NCI-H1436 treated with DMSO at 0.1 percent for 48 hours (cell line): ENCODE measurements around the gene TESK2.
A peak's percentile ranks its signal among the peaks of the same experiment; 100 is the strongest.
"Not testable (repeated sequence)": the region's sequence is repeated elsewhere in the genome, so short reads cannot be mapped to it uniquely, and the experiment has no call there.

Experiments
- DNase-seq: peaks from one replicate; lab custom pipeline; 2025; lab: John Stamatoyannopoulos, UW

TESK2 gene, protein sequence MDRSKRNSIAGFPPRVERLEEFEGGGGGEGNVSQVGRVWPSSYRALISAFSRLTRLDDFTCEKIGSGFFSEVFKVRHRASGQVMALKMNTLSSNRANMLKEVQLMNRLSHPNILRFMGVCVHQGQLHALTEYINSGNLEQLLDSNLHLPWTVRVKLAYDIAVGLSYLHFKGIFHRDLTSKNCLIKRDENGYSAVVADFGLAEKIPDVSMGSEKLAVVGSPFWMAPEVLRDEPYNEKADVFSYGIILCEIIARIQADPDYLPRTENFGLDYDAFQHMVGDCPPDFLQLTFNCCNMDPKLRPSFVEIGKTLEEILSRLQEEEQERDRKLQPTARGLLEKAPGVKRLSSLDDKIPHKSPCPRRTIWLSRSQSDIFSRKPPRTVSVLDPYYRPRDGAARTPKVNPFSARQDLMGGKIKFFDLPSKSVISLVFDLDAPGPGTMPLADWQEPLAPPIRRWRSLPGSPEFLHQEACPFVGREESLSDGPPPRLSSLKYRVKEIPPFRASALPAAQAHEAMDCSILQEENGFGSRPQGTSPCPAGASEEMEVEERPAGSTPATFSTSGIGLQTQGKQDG

DNA sequence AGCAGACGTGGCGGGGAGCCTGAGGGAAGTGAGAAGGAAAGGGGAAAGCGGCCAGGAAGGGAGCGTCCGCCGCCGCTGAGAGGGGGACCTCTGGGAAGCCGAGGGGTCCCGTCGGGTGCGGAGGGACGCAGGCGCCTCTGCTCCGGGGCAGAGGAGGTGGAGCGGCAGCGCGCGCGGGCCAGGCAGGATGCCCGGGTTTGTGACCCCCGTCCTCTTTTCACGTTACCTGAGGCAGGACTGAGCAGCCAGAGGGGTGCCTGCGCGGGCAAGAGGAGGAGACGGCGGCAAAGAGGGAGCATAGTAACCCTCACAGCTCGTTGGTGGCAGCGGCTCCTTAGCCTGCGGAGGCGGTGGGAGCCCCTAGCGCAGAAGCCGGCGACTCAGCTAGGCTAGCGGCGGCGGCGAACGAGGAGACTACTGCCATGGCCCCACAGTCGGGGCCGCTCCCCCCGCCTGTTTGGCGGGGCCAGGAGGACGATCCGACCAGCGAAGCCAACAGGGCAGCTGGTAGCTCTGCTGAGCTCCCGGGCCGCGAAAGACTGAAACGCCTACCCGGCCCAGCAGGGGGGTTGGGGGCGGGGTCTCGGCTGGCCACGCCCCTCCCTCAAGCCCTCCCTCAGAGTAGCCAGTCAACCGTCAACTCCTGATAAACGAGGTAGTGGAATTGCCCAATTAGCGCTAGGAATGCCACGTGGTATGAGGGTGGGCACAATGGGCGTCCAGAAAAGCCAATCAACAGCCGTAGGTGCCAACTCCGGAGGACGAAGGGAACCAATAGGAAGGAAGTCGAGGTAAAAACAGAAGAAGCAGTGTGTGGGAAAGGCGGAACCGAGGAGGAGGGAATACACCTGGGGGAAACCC lies at the start of gene TESK2:
TSS of gene TESK2 (minus strand) at position 538 of the 861 bp plus-strand sequence. CDS start 33,378 bp downstream, outside the sequence.
- DNase-seq: peak; percentile 99

DNA sequence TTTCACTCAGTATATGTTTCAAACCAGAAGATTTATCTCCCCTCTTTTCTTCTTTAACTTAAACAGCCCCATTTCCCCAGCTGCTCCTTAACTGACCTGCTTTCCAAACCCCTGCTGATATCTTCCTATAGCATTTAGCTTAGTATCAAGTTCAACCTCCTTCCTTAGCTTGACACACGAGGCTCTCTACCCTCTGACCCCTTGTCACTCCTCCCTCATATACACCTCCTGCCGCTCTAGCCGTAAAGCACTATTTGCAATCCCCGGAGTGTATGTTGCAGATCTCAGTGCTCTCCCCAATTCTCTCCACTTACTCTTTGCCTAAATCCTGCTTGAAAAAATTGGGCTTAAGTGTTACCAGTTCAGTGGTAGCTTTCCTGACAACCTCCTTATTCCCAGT lies 45.9 kb upstream of the TESK2 start:
- no peak for DNase-seq

DNA sequence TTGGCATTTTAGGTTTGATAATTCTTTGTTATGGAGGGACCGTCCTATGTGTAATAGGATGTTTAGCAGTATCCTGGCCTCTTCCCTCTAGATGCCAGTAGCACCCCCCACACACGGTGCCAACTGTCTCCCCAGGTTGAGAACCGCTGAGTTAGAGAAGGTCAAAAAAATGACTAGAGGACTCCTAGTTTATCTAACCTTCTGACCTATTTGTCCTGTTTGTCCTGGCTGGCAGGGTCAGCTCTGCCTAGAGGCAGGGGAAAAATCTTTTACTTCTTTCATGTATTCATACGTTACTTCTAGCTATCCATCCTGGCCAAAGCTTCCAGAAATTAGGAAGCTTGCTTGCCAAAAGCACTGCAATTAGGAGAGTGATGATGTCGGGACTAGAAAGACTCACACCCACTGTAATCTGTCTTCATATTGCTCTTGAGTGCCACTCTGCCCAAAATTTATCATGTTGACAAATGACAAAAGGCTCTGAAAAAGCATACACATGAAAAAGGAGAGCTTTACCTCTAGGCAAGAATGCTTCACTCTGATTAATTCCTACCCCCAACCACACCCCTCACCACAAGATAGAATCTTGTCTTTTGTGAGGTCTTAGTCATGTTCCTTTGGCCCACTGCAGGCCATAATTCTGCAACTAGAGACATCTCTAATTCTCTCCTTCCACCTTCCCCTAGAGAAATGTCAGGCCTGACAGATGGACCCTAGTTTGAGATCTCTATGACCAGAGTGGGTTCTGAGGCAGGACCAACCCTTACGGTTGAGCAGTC lies 45.2 kb upstream of the TESK2 start:
- DNase-seq: no peak

DNA sequence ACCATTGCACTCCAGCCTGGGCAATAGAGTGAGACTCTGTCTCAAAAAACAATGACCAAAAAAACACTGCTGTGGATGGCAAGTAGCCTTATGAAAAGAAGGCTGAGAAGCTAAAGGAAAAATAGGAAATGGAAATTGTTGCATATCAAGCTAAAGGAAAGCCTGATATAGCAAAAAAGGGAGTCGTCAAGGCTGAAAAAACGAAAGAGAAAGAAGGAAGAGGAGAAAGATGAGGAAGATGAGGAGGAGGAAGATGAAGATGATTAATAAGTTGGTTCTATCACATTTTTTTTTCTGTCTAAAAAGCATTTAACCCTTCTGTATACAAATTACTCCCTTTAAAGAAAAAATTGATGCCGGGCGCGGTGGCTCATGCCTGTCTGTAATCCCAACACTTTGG lies 40.9 kb upstream of the TESK2 start:
- DNase-seq: no peak

DNA sequence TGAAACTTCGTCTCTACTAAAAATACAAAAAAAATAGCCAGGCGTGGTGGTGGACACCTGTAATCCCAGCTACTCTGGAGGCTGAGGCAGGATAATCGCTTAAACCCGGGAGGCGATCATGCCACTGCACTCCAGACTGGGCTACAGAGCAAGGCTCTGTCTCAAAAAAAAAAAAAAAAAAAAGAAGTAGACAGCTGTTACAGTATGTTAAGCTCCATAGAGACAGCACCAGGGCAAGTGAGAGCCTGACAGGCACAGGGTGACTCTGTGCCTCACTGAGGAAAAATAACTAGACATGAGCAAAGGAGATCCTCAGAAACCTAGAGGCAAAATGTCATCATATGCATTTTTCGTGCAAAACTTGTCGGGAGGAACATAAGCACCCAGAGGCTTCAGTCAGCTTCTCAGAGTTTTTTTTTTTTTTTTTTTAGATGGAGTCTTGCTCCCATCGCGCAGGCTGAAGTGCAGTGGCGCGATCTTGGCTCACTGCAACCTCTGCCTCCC lies 39.7 kb upstream of the TESK2 start:
- DNase-seq: no peak

DNA sequence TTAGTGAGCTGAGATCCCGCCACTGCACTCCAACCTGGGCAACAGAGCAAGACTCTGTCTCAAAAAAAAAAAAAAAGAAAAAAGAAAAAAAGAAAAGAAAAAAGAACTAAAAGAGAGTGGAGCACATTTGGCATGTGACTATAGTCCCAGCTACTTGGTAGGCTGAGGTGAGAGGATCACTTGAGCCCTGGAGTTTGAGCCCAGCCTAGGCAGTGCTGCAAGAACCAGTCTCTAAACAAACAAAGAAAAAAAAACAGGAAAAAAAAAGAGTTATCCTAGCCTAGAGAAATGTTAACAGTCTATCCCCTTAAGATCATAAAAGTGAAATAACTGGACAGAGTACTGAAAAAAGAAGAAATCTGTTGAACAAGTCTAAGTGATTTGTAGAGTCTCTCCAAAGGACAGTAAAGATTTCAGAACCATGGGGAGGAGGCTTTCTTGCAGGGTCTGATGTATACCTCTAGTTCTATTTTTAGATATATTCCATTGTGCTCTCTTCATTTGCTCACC lies 35.2 kb upstream of the TESK2 start:
- no peak for DNase-seq

DNA sequence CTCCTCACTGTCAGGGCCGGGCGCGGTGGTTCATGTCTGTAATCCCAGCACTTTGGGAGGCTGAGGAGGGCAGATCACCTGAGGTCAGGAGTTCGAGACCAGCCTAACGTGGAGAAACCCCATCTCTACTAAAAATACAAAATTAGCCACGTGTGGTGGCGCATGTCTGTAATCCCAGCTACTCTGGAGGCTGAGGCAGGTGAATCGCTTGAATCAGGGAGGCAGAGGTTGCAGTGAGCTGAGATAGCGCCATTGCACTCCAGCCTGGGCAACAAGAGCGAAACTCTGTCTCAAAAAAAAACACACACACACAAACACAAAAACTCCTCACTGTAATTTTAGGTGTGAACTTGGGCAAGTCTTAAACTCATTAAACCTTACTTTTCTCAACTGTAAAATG lies 33.0 kb upstream of the TESK2 start:
- DNase-seq: not testable (repeated sequence)

DNA sequence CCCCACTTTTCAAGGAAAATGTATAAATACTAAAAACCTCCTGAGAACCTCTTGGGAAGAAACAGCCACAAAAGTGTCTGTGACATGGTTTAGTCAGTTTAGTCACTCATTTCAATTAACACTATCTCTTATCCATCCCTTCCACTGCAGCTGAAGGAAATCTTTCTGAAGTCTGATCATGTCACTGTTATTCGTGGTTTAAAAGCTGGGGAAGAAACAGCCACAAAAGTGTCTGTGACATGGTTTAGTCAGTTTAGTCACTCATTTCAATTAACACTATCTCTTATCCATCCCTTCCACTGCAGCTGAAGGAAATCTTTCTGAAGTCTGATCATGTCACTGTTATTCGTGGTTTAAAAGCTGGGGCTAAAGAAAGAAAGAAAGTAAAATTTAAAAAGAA lies 32.6 kb upstream of the TESK2 start:
- DNase-seq: not testable (repeated sequence)

DNA sequence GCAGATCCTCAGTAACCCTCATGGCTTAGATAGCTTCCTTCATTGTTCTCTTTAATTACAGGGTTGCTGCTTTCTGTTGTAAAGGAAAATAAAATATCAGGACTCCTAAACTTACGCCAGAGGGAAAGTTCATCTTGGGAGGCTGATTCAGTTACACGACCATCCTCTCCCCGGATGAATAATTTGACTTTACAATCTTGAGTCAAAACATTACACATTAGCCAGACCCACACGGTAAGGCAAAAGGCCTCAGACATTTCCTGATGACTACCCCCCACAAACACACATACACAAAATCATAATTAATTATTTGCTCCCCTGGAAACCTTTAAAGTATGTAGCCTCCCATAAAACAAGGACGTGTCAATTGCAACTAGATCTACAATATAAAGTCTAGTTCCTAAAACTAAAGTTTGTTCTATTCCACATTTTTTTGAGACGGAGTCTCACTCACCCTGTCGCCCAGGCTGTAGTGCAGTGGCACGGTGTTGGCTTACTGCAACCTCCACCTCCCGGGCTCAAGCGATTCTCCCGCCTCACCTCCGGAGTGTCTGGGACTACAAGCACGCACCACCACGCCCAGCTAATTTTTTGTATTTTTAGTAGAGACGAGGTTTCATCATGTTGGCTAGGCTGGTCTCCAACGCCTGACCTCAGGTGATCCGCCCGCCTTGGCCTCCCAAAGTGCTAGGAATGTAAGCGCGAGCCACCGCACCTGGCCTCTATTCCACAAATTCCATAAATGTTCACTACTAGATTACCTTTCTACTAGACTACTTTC lies 31.6 kb upstream of the TESK2 start:
- no peak for DNase-seq

DNA sequence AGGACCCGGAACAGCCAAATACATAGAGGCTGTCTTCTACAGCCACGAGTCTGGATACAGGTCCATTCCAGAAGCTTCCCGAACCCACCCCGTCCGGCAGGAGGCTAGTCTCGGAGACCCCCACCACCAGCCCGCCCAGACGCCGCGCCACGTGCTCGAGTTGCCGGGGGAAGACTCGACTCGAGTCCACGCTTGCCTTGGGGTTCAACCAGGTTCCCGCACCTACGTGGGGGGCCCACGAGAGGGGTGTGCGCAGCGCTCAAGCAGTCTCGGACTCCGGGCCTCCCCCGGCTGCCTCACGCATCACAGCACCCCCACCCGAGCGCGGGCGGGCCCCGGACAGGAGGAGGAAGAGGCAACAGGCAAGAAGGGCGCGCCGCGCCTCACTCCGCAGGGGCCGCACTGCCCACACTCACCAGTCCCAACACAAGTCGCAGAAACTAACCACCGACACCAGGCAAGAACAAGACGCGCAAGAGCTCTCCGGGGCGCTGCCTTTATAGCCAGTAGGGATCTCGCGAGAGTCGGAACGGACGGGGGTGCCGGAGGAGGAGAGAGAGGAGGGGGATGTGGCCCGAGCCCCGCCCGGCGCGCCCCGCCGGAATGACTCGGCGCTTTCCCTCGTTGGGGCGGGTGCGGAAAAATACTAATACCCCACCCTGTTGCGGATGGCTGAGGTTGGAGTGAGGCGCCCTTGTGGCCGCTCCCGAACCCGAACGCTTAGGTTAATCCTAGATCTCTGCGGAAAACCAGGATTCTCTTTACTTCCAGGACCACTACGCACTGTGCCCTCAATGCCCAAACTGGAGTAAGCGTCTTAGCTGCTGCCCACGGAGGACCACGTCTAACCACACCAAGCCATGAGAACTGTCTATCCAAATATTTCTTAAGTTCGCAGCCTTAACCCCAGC lies 30.7 kb upstream of the TESK2 start, which contains the start of gene PRDX1:
TSS of gene PRDX1 (minus strand) at position 472 of the 911 bp plus-strand sequence. CDS start 2,841 bp downstream, outside the sequence.
- peak; percentile 57 for DNase-seq

DNA sequence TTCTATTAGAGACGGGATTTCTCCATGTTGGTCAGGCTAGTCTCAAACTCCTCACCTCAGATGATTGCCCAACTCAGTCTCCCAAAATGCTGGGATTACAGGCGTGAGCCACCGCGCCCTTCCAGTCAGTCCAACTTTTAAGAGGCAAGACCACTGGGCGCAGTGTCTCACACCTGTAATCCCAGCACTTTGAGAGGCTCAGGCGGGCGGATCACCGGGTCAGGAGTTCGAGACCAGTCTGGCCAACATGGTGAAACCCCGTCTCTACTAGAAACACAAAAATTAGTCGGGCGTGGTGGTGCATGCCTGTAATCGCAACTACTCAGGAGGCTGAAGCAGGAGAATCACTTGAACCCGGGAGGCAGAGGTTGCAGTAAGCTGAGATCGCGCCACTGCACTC lies 28.8 kb upstream of the TESK2 start:
- not testable (repeated sequence) for DNase-seq

DNA sequence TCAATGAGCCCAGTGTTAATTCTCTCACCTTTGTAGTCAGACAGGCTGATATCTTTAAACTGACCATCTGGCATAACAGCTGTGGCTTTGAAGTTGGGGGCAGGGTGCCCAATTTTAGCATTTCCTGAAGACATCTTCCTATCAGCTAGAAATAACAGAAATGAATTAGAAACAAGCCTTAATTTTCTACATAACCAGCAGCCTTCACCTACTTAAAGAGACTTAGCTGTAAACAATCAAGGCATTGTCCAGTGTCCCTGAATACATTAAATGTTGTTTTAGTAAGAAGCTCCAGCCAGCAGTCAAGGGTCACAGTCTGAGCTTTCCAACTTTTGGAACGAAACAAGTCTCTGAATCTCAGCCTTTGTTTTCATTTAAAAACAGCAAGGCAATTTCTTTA lies 27.9 kb upstream of the TESK2 start:
- DNase-seq: no peak

DNA sequence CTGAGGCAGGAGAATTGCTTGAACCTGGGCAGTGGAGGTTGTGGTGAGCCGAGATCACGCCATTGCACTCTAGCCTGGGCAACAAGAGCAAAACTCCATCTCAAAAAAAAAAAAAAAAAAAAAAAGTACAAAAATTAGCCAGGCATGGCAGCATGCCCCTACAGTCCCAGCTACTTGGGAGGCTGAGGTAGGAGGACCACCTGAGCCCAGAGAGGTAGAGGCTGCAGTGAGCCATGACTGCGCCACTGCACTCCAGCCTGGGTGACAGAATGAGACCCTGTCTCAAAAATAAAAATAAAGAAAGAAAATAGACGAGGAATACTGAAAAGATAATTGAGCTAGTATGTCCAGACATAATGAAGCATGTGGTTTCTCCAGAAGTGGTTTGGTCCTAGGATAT lies 27.4 kb upstream of the TESK2 start:
- not testable (repeated sequence) for DNase-seq

DNA sequence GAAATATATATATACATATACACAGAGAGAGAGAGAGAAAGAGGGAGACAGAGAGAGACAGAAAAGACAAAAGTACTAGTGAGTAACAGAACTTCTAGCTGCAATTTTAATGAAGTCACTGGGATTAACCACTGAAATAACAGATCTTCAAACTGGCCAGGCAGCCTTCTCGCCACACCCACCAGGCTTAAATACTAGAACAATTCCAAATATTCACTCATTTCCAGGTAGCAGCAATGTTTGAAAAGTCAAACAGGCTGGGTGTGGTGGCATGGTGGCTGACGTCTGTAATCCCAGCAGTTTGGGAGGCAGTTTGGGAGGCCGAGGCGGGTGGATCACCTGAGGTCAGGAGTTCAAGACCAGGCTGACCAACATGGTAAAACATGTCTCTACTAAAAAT lies 25.5 kb upstream of the TESK2 start:
- no peak for DNase-seq

DNA sequence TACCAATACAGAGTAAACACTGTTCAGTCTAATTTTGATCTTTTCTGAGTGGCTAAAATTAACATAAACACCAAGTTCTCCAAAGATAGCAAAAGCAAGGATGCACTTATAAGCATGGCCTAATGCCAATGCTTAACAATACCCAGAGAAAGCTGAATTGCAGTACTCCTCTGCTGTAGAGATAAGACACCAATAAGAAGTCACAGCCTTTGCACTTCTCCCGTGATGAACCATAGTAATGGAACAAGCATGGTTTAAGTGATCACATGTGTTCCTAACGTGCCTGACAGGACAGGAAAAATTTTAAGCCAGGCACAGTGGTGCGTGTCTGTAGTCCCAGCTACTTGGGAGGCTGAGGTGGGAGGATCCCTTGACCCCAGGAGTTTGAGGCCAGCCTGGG lies 25.1 kb upstream of the TESK2 start:
- no peak for DNase-seq

DNA sequence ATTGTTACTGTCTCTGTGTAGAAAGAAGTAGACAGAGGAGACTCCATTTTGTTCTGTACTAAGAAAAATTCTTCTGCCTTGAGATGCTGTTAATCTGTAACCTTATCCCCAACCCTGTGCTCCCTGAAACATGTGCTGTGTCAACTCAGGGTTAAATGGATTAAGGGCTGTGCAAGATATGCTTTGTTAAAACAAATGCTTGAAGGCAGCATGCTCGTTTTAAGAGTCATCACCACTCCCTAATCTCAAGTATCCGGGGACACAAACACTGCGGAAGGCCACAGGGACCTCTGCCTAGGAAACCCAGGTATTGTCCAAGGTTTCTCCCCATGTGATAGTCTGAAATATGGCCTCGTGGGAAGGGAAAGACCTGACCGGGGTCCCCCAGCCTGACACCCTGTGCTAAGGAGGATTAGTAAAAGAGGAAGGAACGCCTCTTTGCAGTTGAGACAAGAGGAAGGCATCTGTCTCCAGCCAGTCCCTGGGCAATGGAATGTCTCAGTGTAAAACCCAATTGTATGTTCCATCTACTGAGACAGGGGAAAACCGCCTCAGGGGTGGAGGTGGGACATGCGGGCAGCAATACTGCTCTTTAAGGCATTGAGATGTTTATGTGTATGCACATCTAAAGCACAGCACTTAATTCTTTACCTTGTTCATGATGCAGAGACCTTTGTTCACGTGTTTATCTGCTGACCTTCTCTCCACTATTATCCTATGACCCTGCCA lies 22.7 kb upstream of the TESK2 start:
- not testable (repeated sequence) for DNase-seq

DNA sequence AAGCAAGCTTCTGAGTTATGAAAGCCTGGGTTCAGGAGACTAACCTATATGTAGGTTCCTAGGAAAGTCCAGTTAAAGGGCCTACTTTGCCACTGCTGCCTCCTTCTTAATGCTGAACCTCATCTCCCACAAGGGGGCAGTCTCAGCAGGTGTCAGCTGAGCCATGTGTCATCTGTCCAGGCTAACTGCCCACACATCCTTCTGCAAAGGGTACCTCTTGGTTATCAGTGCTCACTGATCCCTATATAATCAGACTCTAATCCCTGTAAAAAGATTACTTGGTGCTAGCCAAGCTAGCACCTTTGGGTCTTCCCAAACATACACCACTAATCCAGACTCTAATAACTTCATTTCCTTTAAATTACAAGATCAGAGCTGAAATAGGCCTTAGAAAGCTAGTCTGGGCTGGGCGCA lies 21.7 kb upstream of the TESK2 start:
- no peak for DNase-seq

DNA sequence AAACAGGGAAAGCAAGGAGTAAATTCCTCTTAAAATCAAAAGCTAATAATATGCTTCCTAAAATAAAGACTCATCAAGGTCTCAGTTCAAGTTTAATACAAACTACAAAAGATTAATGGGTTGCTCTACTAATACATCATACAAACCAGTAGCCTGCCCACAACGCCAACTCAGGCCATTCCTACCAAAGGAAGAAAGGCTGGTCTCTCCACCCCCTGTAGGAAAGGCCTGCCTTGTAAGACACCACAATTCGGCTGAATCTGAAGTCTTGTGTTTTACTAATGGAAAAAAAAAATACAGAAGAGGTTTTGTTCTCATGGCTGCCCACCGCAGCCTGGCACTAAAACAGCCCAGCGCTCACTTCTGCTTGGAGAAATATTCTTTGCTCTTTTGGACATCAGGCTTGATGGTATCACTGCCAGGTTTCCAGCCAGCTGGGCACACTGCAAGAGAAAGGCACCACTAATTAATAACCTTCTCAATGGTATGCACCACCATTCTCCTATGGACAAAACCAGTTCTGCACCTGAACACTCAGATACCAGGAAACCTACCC lies 20.1 kb upstream of the TESK2 start:
- DNase-seq: no peak
